Measurements from ENCODE around the gene ZBTB26. TPM values are rescaled to one million over a fixed set of nuclear protein-coding genes. Genes with fewer than 3 reads are reported as not detected.

ZBTB26 gene
- total and polyA plus RNA-seq, 10 of the 15 experiments (the other 5 are each of a cell fraction or from before 2014, with no cell fraction given) = 1.8 to 19.5 (median 4.5) TPM

DNA sequence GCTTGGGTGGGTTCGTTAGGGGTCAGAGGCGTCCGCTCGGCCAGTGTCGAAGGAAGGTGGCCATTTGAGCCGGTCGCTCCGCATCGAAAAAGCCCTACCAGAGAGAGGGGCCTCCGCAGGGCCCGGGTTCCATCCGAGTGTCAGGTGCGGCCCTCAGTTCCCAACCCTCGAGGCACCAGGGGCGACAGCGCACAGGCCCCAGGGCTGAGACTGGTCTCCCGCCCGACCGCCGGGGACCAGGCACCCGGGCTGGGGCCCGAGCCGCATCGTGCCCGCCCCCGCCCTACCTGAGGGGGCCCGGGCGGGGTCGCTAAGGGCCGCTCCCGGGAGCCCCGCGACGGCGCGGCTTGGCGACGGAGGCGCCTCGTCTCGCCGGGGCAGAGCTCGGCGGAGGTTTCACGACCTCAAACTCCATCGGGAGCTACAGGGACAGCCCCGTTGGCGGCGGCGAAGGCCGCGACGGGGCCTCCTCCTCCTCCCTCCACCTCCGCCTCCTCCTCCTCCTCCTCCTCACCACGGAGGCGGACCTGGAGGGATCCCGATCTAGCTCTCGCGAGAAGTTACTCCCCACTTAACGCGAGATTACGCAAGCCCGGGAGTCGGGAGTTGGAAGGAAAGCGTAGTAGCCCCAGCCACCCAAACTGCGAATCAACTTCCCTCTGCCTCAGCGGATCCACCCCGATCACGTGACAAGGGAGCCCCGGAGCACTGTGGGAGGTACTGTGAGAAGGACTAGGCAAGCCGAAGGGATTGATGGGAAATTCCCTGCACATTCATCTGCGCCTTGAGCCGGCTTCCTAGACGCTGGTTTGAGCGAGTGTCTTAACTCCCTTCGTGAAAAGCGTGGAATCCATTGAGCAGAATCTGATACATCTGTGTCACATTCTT lies 26.2 kb downstream of the ZBTB26 start, which contains the start of gene RC3H2 (continued):
- TF ChIP-seq MEF2B (IDR thresholded peaks at IDR 0.05; ENCODE audit: partially characterized antibody, poor library complexity, severe bottlenecking) = no peak
- peak; percentile 94 for TF ChIP-seq POLR2AphosphoS5 (IDR thresholded peaks at IDR 0.05; ENCODE audit: low read length)
- no peak; the same call in 1 of the 2 replicates for TF ChIP-seq NR2C1 (IDR thresholded peaks at IDR 0.05)
- peak; percentile 86 for TF ChIP-seq DPF2 (IDR thresholded peaks at IDR 0.05)
- 0 out of 2 replicates have a peak, but pooled peaks have one; percentile 16 for TF ChIP-seq TBL1XR1 (IDR thresholded peaks at IDR 0.05; ENCODE audit: low read depth, low read length)
- 0 out of 2 replicates have a peak, but pooled peaks have one; percentile 50 for TF ChIP-seq ZNF24 (IDR thresholded peaks at IDR 0.05)
- peak; percentile 57; the same call in 1 of the 2 replicates for TF ChIP-seq ZNF217 (IDR thresholded peaks at IDR 0.05)
- peak; percentile 16 to 94 for TF ChIP-seq EGR1 (IDR thresholded peaks at IDR 0.05; ENCODE audit: borderline replicate concordance in 1 of 2, low read depth in 2 of 2, low read length in 2 of 2)
- TF ChIP-seq CBFB (IDR thresholded peaks at IDR 0.05; ENCODE audit: low read depth) = peak; percentile 95
- TF ChIP-seq, protein P1, sequence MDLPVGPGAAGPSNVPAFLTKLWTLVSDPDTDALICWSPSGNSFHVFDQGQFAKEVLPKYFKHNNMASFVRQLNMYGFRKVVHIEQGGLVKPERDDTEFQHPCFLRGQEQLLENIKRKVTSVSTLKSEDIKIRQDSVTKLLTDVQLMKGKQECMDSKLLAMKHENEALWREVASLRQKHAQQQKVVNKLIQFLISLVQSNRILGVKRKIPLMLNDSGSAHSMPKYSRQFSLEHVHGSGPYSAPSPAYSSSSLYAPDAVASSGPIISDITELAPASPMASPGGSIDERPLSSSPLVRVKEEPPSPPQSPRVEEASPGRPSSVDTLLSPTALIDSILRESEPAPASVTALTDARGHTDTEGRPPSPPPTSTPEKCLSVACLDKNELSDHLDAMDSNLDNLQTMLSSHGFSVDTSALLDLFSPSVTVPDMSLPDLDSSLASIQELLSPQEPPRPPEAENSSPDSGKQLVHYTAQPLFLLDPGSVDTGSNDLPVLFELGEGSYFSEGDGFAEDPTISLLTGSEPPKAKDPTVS (IDR thresholded peaks at IDR 0.05; ENCODE audit: low read depth, low read length) = no peak
- no peak for TF ChIP-seq CBX5 (IDR thresholded peaks at IDR 0.05; ENCODE audit: low read depth)
- TF ChIP-seq, protein P2, sequence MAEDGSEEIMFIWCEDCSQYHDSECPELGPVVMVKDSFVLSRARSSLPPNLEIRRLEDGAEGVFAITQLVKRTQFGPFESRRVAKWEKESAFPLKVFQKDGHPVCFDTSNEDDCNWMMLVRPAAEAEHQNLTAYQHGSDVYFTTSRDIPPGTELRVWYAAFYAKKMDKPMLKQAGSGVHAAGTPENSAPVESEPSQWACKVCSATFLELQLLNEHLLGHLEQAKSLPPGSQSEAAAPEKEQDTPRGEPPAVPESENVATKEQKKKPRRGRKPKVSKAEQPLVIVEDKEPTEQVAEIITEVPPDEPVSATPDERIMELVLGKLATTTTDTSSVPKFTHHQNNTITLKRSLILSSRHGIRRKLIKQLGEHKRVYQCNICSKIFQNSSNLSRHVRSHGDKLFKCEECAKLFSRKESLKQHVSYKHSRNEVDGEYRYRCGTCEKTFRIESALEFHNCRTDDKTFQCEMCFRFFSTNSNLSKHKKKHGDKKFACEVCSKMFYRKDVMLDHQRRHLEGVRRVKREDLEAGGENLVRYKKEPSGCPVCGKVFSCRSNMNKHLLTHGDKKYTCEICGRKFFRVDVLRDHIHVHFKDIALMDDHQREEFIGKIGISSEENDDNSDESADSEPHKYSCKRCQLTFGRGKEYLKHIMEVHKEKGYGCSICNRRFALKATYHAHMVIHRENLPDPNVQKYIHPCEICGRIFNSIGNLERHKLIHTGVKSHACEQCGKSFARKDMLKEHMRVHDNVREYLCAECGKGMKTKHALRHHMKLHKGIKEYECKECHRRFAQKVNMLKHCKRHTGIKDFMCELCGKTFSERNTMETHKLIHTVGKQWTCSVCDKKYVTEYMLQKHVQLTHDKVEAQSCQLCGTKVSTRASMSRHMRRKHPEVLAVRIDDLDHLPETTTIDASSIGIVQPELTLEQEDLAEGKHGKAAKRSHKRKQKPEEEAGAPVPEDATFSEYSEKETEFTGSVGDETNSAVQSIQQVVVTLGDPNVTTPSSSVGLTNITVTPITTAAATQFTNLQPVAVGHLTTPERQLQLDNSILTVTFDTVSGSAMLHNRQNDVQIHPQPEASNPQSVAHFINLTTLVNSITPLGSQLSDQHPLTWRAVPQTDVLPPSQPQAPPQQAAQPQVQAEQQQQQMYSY (CRISPR knock-in tag; IDR thresholded peaks at IDR 0.05) = peak; percentile 86
- TF ChIP-seq NBN (IDR thresholded peaks at IDR 0.05) = 0 out of 2 replicates have a peak, but pooled peaks have one; percentile 12
- peak; percentile 80; the same call in 1 of the 2 replicates for TF ChIP-seq RB1 (IDR thresholded peaks at IDR 0.05; ENCODE audit: borderline replicate concordance)
- TF ChIP-seq NR2C2 (IDR thresholded peaks at IDR 0.05; ENCODE audit: borderline replicate concordance, control insufficient read depth, insufficient read length, low read depth) = no peak
- TF ChIP-seq, protein P3, sequence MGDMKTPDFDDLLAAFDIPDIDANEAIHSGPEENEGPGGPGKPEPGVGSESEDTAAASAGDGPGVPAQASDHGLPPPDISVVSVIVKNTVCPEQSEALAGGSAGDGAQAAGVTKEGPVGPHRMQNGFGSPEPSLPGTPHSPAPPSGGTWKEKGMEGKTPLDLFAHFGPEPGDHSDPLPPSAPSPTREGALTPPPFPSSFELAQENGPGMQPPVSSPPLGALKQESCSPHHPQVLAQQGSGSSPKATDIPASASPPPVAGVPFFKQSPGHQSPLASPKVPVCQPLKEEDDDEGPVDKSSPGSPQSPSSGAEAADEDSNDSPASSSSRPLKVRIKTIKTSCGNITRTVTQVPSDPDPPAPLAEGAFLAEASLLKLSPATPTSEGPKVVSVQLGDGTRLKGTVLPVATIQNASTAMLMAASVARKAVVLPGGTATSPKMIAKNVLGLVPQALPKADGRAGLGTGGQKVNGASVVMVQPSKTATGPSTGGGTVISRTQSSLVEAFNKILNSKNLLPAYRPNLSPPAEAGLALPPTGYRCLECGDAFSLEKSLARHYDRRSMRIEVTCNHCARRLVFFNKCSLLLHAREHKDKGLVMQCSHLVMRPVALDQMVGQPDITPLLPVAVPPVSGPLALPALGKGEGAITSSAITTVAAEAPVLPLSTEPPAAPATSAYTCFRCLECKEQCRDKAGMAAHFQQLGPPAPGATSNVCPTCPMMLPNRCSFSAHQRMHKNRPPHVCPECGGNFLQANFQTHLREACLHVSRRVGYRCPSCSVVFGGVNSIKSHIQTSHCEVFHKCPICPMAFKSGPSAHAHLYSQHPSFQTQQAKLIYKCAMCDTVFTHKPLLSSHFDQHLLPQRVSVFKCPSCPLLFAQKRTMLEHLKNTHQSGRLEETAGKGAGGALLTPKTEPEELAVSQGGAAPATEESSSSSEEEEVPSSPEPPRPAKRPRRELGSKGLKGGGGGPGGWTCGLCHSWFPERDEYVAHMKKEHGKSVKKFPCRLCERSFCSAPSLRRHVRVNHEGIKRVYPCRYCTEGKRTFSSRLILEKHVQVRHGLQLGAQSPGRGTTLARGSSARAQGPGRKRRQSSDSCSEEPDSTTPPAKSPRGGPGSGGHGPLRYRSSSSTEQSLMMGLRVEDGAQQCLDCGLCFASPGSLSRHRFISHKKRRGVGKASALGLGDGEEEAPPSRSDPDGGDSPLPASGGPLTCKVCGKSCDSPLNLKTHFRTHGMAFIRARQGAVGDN (IDR thresholded peaks at IDR 0.05) = peak; percentile 93
- TF ChIP-seq SRF (IDR thresholded peaks at IDR 0.05; ENCODE audit: low read depth in 2 of 2, low read length in 2 of 2) = no peak
- TF ChIP-seq SPI1 (IDR thresholded peaks at IDR 0.05; ENCODE audit: borderline replicate concordance, insufficient read depth, low read depth, low read length) = 0 out of 2 replicates have a peak, but pooled peaks have one; percentile 13
- peak; percentile 92; the same call in 1 of the 2 replicates for TF ChIP-seq ASH2L (IDR thresholded peaks at IDR 0.05; ENCODE audit: borderline replicate concordance, low read depth)
- peak; percentile 66; the same call in 1 of the 2 replicates for TF ChIP-seq POLR2AphosphoS2 (IDR thresholded peaks at IDR 0.05; ENCODE audit: low read depth, low read length)
